Psoas muscle (tissue), 8 donors: ENCODE measurements around the gene TMEM169. TPM values are rescaled to one million over a fixed set of nuclear protein-coding genes. Genes with fewer than 3 reads are reported as not detected.

ENCODE experiments used
- ATAC-seq, 4 donors: fragments of 200-7000 bp; cut with Tn5 transposase; one replicate each; pipeline ENCODE4 v1.9.1; 2020; ENCODE audit warnings: moderate library complexity in 3 of 4, mild to moderate bottlenecking in 2 of 4
- DNase-seq, 2 donors: peaks; one replicate each; pipeline ENCODE4 v3.0.0-alpha.2; 2020
- H3K27ac ChIP-seq: fragments of 200-600 bp; one replicate; pipeline ENCODE4 v1.8.0; 2022
- H3K27me3 ChIP-seq, 3 donors: fragments of 200-600 bp in 1 of 3; one replicate each; pipeline versions ENCODE4 v1.6.1 to v1.8.0; 2013 to 2022; ENCODE audit warnings: low read length in 2 of 3, mild to moderate bottlenecking in 2 of 3, moderate library complexity in 1 of 3; ENCODE audit not compliant: insufficient read depth in 3 of 3
- H3K36me3 ChIP-seq, 2 donors: fragments of 200-600 bp in 1 of 2; one replicate each; pipeline versions ENCODE4 v1.6.1 to v1.8.0; 2013 to 2022; ENCODE audit warnings: low read depth in 1 of 2, mild to moderate bottlenecking in 1 of 2, moderate library complexity in 1 of 2; ENCODE audit not compliant: insufficient read depth in 1 of 2
- H3K4me1 ChIP-seq: fragments of 200-600 bp; one replicate; pipeline ENCODE4 v1.8.0; 2022
- H3K4me3 ChIP-seq: fragments of 200-600 bp; one replicate; pipeline ENCODE4 v1.8.0; 2022; ENCODE audit warnings: mild to moderate bottlenecking
- H3K9me3 ChIP-seq: fragments of 200-600 bp; one replicate; pipeline ENCODE4 v1.8.0; 2022
- WGBS, 3 donors: extraction: QIAGEN DNeasy Blood & Tissue Kit; methylation state at CpG; one replicate each; pipeline versions ENCODE4 v1.1.6 to v1.1.7; 2013; 5-methylcytosine and 5-hydroxymethylcytosine counted together
- intact Hi-C, 2 donors: fragments of 100-400 bp; cut with DNase I; formaldehyde crosslinking; loops; one replicate each; pipeline versions ENCODE4 v1.11.0 to v1.14.2; 2022
- polyA plus RNA-seq, 3 donors: library from polyadenylated mRNA; stranded (reverse); fragments of 200-250 nt; gene quantifications; one replicate each; pipeline ENCODE4 v1.2.3, GENCODE V29; 2013
- total RNA-seq, 4 donors: library from RNA; stranded (reverse); fragmentation: NEBNext Ultra II Directional in 2 of 4; extraction: Animal tissue kit (Norgen Biotek cat#: 25700) in 2 of 4; gene quantifications; one replicate each; pipeline versions ENCODE4 v1.2.1 to v1.2.4, GENCODE V29; 2021 to 2023
- TF ChIP-seq, protein P1 (sequence below): fragments of 200-600 bp; IDR thresholded peaks from one replicate; pipeline ENCODE4 v1.8.0; 2022; ENCODE audit warnings: antibody characterized with exemption
- donor health status: healthy with polysubstance abuse.
- donor health status: DM: no; HTN: no; CAD: no; lungs with moderate emphysema.
- donor health status: Bipolar disorder and iron deficiency.
- donor health status: healthy.
- donor health status: DM: yes; HTN: yes; CAD: no.
- donor health status: DM: no; HTN: no; CAD: no.
- donor health status: DM: no; HTN: no; CAD: no.
- donor health status: DM: yes; HTN: yes; CAD: no.

The TMEM169 gene
- total and polyA plus RNA-seq, 7 donors: 0.07 to 0.41 (median 0.08) TPM; not detected in 2

DNA sequence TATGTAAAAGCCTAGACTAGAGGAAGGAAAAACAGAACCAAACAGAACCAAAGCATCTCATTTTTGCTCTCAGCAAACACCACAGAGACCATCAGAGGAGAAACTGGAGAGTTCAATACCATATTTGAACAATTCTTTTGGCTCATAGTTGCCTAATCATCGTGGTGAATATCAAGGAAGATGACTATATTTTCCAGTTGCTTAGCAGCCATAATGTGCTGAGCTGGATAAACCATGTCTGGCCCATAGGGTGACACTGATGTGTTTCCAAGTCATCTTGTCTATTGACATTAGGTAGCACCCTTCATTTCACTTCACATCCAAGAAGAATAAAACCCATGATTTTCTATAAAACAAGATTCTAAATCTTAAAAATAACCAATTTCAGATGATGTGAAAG is 21.5 kb downstream of the TMEM169 start:
- intact Hi-C loops: no loop called here
- H3K4me1 ChIP-seq: no peaks in the 10 kb centered on the region
- no peak for ATAC-seq
- TF ChIP-seq, protein P1, sequence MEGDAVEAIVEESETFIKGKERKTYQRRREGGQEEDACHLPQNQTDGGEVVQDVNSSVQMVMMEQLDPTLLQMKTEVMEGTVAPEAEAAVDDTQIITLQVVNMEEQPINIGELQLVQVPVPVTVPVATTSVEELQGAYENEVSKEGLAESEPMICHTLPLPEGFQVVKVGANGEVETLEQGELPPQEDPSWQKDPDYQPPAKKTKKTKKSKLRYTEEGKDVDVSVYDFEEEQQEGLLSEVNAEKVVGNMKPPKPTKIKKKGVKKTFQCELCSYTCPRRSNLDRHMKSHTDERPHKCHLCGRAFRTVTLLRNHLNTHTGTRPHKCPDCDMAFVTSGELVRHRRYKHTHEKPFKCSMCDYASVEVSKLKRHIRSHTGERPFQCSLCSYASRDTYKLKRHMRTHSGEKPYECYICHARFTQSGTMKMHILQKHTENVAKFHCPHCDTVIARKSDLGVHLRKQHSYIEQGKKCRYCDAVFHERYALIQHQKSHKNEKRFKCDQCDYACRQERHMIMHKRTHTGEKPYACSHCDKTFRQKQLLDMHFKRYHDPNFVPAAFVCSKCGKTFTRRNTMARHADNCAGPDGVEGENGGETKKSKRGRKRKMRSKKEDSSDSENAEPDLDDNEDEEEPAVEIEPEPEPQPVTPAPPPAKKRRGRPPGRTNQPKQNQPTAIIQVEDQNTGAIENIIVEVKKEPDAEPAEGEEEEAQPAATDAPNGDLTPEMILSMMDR: no peak
- H3K9me3 ChIP-seq: no peaks in the 10 kb centered on the region
- H3K4me3 ChIP-seq: no peak overlapping the region
- DNase-seq: no peak
- H3K27me3 ChIP-seq: peaks cover 0 to 3% (median 3%) of the 10 kb centered on the region in 3 donors
- no peak overlapping the region for H3K27ac ChIP-seq
- no peaks in the 10 kb centered on the region for H3K36me3 ChIP-seq
- 56 to 73% (median 61%) methylated on average over 1 of the region's 1 CpG for WGBS, 3 donors

DNA sequence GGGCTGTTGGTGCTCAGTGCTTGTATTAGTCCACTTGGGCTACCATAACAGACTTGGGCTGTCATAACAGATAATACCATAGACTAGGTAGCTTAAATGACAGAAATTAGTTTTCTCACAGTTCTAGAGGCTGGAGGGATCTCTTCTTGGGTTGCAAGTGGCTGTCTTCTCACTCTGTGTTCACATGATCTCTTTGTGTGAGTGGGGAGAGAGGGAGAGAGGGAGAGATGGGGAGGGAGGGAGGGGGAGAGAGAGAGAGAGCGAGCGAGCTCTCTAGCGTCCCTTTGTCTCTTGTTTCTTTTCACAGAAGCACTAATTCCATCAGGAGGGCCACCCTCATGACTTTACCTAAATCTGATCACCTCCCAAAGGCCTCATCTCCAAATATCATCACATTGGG is 23.0 kb downstream of the TMEM169 start:
- Histone ChIP-seq H3K4me1 (no peaks in the 10 kb centered on the region), H3K36me3 (no peaks in the 10 kb centered on the region), H3K27me3 (peaks cover 0 to 3% (median 3%) of the 10 kb centered on the region in 3 donors), H3K4me3 (no peak overlapping the region), H3K9me3 (no peaks in the 10 kb centered on the region), H3K27ac (no peak overlapping the region)
- ATAC-seq (no peak), DNase-seq (no peak)
- TF ChIP-seq, protein P1: no peak
- intact Hi-C loops: no loop called here
- WGBS, 3 donors: 67 to 76% (median 73%) methylated on average over 3 of the region's 3 CpGs

DNA sequence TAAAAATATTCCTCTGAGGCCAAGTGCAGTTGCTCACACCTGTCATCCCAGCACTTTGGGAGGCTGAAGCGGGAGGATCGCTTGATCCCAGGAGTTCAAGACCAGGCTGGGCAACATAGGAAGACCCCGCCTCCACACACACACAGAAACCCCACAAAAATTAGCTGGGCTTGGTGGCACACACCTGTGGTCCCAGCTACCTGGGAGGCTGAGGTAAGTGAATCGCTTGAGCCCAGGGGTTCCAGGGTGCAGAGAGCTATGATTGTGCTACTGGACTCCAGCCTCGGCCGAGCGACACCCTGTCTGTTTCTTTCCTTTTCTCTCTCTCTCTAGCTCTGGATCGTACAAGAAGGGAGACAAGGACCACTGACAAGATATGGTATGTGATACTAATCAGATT is 25.6 kb downstream of the TMEM169 start:
- no peak for DNase-seq
- Histone ChIP-seq H3K4me1 (peaks cover 10% of the 10 kb centered on the region), H3K4me3 (no peak overlapping the region), H3K27ac (no peak overlapping the region), H3K9me3 (no peaks in the 10 kb centered on the region), H3K36me3 (peaks cover 5 to 15% of the 10 kb centered on the region in 2 donors), H3K27me3 (peaks cover 0 to 3% (median 3%) of the 10 kb centered on the region in 3 donors)
- intact Hi-C loops: no loop called here
- 80 to 86% (median 85%) methylated on average over 8 of the region's 8 CpGs for WGBS, 3 donors
- ATAC-seq: no peak
- TF ChIP-seq, protein P1: no peak

DNA sequence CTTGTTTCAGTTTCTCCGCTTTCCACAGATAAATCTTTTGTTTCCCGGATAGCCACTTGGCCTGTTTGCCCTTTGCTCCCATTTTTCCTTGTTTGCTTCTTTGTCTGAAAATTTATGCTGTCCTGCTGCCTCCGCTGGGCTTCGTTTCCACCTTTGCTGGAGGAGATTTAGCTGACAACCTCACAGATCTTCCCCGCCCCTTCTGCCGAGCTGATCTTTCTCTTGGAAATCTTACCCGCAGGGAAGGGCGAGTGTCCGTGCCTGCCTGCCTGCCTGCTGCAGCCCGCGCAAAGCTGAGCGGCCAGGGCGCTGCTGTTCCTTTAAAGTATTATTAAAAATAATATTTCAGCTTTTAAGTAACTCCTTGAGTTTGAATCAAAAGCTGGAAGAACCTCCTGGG is 26.0 kb downstream of the TMEM169 start:
- H3K36me3 ChIP-seq: peaks cover 5 to 19% of the 10 kb centered on the region in 2 donors
- H3K9me3 ChIP-seq: no peaks in the 10 kb centered on the region
- 46 to 68% (median 58%) methylated on average over 13 of the region's 13 CpGs for WGBS, 3 donors
- peaks cover 10% of the 10 kb centered on the region for H3K4me1 ChIP-seq
- TF ChIP-seq, protein P1: no peak
- DNase-seq (no peak), ATAC-seq (no peak)
- no peak overlapping the region for H3K4me3 ChIP-seq
- peaks cover 0 to 3% (median 3%) of the 10 kb centered on the region in 3 donors for H3K27me3 ChIP-seq
- intact Hi-C loops: no loop called here
- H3K27ac ChIP-seq: no peak overlapping the region

DNA sequence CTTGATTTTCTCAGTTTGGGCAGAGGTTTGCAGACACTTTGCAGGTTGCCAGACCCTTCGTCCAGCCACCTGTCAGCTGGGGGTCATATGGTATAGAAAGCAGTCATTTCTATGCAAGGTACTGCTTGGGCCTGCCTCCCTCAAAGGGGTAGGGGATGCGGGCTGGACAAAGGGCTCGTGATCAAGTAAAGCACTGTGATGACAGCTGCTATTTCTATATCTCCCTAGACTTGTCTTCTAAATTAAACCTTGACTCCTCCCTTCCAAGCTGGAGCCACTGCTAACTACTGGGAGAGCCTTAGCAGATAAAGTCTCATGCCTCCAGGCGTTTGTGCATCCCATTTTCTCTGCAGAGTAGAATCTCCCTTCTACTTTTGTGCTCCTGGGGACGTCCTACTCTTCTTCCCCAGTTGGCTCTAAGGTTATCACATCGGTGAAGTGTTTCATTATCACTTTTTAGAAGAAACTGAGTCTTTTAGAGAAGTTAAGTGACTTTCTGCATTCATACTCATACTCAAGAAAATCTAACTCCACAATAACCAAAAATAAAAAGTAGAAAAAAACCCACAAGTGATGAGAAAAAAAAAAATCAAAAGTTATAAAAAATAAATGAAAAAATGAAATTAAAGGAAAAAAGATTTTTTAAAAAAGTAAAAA is 26.7 kb downstream of the TMEM169 start:
- peak in 1 of 4 donors; percentile 6 for ATAC-seq
- intact Hi-C loops: no loop called here
- peak overlapping the region; percentile 88 for H3K4me3 ChIP-seq

More for the DNA sequence above, 26.7 kb downstream of the TMEM169 start:
- peaks cover 10% of the 10 kb centered on the region for H3K4me1 ChIP-seq
- H3K36me3 ChIP-seq: peaks cover 7 to 26% of the 10 kb centered on the region in 2 donors
- H3K27me3 ChIP-seq: peaks cover 0 to 3% (median 3%) of the 10 kb centered on the region in 3 donors
- peak overlapping the region; percentile 93 for H3K27ac ChIP-seq
- WGBS, 3 donors: 53 to 54% (median 54%) methylated on average over 6 of the region's 6 CpGs
- H3K9me3 ChIP-seq: no peaks in the 10 kb centered on the region
- DNase-seq: no peak
- TF ChIP-seq, protein P1: no peak
